ENCODE measurements around the gene RBBP4.

- no peak for TF ChIP-seq CTCF (conservative IDR thresholded peaks at IDR 0.05)
- TF ChIP-seq ZFX (IDR thresholded peaks at IDR 0.05), result no peak
These were observed 14.9 kb downstream of the RBBP4 start for GRCh38 chr1:32665915-32666314.
